ENCODE results near the gene GDPGP1.

Gene GDPGP1

DNA sequence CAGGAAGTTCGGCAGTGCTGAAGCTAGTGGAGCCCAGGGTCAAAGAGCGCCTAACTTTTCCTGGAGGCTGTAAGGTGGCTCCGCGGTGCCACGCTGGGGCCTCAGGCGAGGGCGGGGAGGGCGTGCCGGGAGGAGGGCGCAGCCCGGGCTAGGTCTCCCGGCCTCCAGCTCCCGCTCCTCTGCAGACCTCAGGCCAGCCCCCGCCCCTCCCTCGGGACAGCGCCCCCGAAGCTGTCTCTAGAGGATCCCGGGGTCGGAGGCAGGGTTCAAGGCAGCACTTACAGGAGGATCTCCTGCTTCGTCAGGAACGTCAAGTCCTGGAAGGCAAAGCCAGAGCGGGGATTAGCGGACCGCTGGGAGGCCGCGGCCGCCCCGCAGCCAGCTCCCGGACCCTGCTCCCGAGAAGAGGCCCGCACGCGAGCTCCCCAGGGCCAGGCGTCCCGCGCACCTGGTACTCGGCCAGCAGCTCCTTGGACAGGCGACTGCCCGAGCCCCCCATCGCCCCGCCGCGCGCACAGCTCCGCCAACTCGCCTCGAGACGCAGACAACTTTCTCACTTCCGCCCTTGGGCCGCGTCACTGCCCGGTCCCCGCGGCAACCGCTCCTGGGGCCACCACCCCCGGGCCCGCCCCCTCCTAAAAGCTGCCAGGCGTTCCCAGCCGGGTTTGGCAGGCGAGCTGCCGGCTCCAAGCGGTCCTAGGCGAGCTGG lies 468 bp upstream of the GDPGP1 start, which contains the start of gene CIB1:
CIB1 (minus strand) TSS at position 555 of the 709 bp plus-strand sequence; CDS start at position 499, 56 bp downstream.
- TF ChIP-seq, protein P1, sequence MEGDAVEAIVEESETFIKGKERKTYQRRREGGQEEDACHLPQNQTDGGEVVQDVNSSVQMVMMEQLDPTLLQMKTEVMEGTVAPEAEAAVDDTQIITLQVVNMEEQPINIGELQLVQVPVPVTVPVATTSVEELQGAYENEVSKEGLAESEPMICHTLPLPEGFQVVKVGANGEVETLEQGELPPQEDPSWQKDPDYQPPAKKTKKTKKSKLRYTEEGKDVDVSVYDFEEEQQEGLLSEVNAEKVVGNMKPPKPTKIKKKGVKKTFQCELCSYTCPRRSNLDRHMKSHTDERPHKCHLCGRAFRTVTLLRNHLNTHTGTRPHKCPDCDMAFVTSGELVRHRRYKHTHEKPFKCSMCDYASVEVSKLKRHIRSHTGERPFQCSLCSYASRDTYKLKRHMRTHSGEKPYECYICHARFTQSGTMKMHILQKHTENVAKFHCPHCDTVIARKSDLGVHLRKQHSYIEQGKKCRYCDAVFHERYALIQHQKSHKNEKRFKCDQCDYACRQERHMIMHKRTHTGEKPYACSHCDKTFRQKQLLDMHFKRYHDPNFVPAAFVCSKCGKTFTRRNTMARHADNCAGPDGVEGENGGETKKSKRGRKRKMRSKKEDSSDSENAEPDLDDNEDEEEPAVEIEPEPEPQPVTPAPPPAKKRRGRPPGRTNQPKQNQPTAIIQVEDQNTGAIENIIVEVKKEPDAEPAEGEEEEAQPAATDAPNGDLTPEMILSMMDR (IDR thresholded peaks at IDR 0.05; ENCODE audit: extremely low read depth, missing control alignments): no peak
- peak; percentile 100 for DNase-seq (ENCODE audit: low spot score)

DNA sequence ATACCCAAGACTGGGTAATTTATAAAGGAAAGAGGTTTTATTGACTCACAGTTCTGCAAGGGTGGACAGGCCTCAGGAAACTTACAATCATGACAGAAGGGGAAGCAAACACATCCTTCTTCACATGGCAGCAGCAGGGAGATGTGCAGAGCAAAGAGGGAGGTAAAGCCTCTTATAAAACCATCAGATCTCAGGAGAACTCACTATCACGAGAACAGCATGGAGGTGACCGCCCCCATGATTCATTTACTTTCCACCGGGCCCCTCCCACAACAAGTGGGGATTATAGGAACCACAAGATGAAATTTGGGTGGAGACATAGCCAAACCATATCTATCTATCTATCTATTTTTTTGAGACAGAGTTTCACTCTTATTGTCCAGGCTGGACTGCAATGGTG lies 5.4 kb downstream of the GDPGP1 start:
- DNase-seq (ENCODE audit: low spot score): no peak

DNA sequence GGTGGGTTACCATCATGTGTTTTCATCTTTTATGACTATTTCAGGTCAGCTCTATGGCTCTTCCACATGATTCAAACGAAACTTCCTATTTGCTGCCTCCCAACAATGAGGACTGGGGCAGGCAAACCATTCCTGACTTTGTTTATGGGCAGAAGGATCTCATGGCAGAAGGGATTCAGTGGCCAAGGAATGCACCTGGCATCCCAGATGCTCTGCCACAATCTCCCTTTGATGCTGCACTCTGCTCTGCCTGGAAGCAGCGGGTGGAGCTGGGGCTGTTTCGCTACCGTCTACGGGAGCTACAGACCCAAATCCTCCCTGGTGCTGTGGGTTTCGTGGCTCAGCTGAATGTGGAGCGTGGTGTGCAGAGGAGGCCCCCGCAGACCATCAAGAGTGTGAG lies 6.8 kb downstream of the GDPGP1 start:
- TF ChIP-seq, protein P1 (IDR thresholded peaks at IDR 0.05; ENCODE audit: extremely low read depth, missing control alignments): no peak

More for the DNA sequence above, 5.4 kb downstream of the GDPGP1 start:
- TF ChIP-seq, protein P1 (IDR thresholded peaks at IDR 0.05; ENCODE audit: extremely low read depth, missing control alignments): no peak

DNA sequence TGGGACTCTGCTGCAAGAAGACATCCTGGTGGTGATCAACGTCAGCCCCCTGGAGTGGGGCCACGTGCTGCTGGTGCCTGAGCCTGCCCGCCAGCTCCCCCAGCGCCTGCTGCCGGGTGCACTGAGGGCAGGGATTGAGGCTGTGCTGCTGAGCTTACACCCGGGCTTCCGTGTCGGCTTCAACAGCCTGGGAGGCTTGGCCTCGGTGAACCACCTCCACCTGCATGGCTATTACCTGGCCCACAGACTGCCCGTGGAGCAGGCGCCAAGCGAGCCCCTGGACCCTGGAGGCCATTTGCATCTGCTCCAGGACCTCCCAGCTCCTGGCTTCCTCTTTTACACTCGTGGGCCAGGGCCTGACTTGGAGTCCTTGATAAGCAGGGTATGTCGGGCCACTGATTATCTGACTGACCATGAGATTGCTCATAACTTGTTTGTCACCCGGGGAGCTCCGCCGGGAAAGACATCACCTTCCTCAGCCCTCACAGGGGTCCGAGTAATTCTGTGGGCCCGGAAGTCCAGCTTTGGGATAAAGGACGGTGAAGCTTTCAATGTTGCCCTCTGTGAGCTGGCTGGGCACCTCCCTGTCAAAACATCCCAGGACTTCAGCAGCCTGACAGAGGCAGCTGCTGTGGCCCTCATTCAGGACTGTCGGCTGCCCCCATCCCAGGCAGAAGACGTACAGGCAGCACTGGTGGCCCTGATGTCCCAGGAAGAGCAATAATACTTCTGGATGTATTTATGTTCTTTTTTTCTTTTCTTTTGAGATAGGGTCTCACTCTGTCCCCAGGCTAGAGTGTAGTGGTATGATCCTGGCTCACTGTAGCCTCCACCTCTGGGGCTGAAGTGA lies 7.6 kb downstream of the GDPGP1 start:
- TF ChIP-seq, protein P1 (IDR thresholded peaks at IDR 0.05; ENCODE audit: extremely low read depth, missing control alignments): no peak
- no peak for DNase-seq (ENCODE audit: low spot score)

More for the DNA sequence above, 6.8 kb downstream of the GDPGP1 start:
- no peak for DNase-seq (ENCODE audit: low spot score)

DNA sequence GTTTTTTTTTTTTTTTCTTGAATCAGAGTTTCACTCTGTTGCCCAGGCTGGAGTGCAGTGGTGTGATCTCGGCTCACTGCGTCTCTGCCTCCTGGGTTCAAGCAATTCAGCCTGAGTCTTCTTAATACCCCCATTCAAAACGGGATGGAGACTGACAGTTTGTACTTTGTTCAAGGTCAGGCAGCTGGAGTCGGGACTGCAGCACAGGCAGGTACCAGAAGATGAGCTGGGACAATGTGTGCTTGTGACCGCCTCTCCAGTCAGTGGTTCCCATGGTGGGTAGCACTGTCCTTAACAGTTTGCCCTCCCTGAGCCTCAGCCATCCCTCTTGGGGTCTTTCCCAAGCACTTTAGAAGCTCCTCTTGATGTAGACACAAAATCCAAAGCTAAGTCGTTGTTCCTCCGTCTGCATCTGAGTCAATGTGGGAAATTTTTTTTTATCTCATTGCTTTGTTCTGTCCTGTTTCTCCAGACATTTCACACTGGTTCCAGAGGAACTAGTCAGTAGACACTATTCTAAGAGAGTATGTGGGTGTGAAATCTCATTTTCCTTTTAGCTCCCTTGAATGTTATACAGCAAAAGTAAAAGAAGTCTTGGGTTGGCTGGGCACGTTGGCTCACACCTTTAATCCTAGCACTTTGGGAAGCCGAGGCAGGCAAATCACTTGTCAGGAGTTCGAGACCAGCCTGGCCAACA lies 10.1 kb downstream of the GDPGP1 start:
- TF ChIP-seq, protein P1 (IDR thresholded peaks at IDR 0.05; ENCODE audit: extremely low read depth, missing control alignments): no peak
- DNase-seq (ENCODE audit: low spot score): no peak

DNA sequence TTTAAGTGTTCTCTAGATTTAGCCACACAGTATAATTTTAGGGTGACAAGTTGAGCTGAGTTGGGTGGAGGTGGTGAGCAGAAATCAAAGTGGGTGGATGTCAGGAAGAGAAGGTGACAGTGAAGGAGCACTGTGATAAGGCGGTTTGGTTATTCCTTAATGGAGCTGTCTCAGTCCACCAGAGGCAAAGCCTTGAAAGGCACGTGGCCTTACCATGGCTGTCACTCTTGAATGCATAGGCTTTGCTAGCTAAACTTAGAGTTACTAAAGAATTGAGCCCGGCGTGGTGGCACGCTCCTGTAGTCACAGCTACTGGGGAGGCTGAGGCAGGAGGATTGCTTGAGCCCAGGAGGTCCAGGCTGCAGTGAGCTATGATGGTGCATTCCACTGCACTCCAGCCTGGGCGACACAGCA lies 14.8 kb downstream of the GDPGP1 start:
- TF ChIP-seq, protein P1 (IDR thresholded peaks at IDR 0.05; ENCODE audit: extremely low read depth, missing control alignments): no peak
- no peak for DNase-seq (ENCODE audit: low spot score)
